Stimulated activated naive CD8-positive, alpha-beta T cell treated with anti-CD3 and anti-CD28 coated beads, Interleukin-15, Interleukin-2, amounts not matched to agents 100 ng/mL and 50 ng/mL, for 24 hours (primary cell): ENCODE results near the gene UPP1.
"Not testable (repeated sequence)": the region's sequence is repeated elsewhere in the genome, so short reads cannot be mapped to it uniquely, and the experiment has no call there.

Experiments
- H3K27ac Mint-ChIP-seq: one replicate; pipeline ENCODE4 v1.8.0; 2021; ENCODE audit warnings: mild to moderate bottlenecking, mixed read lengths
- H3K27me3 Mint-ChIP-seq: one replicate; pipeline ENCODE4 v1.8.0; 2021; ENCODE audit warnings: mixed read lengths
- H3K36me3 Mint-ChIP-seq: one replicate; pipeline ENCODE4 v1.8.0; 2021; ENCODE audit warnings: low read depth, mixed read lengths
- H3K4me1 Mint-ChIP-seq: one replicate; pipeline ENCODE4 v1.8.0; 2021; ENCODE audit warnings: low read depth, mixed read lengths
- H3K4me3 Mint-ChIP-seq: one replicate; pipeline ENCODE4 v1.8.0; 2021; ENCODE audit warnings: mild to moderate bottlenecking, mixed read lengths
- H3K9me3 Mint-ChIP-seq: one replicate; pipeline ENCODE4 v1.8.0; 2021; ENCODE audit warnings: mixed read lengths

UPP1 gene

GRCh38 chr7:48112401-48113165 is 23.5 kb downstream of the UPP1 start:
- Mint-ChIP-seq H3K4me1 (peaks cover 10% of the 10 kb centered on the region), H3K36me3 (peaks cover 14% of the 10 kb centered on the region), H3K9me3 (no peaks in the 10 kb centered on the region), H3K27ac (no peak overlapping the region), H3K27me3 (no peaks in the 10 kb centered on the region), H3K4me3 (no peak overlapping the region)

DNA sequence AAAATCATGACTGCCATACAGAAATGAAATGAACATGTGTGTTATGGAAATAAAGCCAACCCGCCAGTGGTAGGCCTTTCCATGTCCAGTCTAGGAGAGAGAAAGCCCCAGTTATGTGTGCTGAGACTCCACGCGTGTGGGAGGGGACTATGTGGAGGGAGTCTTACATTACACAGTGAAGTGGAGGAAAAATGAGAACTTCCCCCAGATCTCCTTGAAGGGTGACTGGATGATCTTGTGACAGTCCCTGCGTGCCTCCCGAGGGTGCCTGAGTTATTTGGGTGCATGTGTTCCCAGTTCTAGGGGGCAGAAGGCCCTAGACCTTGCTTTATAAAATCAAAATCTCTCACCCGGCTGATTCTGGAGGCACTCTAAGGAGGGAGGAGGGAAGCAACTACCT is 24.2 kb downstream of the UPP1 start:
- no peaks in the 10 kb centered on the region for H3K9me3 Mint-ChIP-seq
- H3K36me3 Mint-ChIP-seq: peaks cover 9% of the 10 kb centered on the region
- H3K27me3 Mint-ChIP-seq: no peaks in the 10 kb centered on the region
- peaks cover 10% of the 10 kb centered on the region for H3K4me1 Mint-ChIP-seq
- no peak overlapping the region for H3K27ac Mint-ChIP-seq
- H3K4me3 Mint-ChIP-seq: no peak overlapping the region

GRCh38 chr7:48114115-48114514 is 25.1 kb downstream of the UPP1 start:
- Mint-ChIP-seq H3K27ac (no peak overlapping the region), H3K9me3 (no peaks in the 10 kb centered on the region), H3K4me3 (no peak overlapping the region), H3K4me1 (peaks cover 10% of the 10 kb centered on the region), H3K36me3 (peaks cover 6% of the 10 kb centered on the region), H3K27me3 (no peaks in the 10 kb centered on the region)

DNA sequence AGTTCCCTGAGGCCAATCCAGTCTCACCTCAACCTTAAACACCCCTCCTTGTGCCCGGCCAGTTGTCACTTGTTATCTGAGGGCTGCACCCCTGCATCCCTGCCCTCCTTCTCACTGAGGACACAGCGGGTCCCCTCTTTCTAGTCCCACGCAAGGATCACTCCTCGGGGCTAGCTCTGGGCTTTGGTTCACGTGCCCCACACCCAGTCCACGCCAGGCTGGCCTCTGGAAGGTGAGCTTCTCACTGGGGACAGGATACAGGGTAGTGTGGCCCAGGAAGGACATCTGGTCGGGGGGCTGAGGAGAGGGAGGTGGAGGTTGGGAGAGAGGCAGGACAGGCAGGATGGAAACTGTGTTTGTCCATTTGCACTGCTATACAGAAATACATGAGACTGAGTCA is 25.5 kb downstream of the UPP1 start:
- H3K9me3 Mint-ChIP-seq: no peaks in the 10 kb centered on the region
- no peak overlapping the region for H3K4me3 Mint-ChIP-seq
- peaks cover 3% of the 10 kb centered on the region for H3K36me3 Mint-ChIP-seq
- no peak overlapping the region for H3K27ac Mint-ChIP-seq
- H3K4me1 Mint-ChIP-seq: peaks cover 10% of the 10 kb centered on the region
- no peaks in the 10 kb centered on the region for H3K27me3 Mint-ChIP-seq

- Mint-ChIP-seq H3K27me3 (no peaks in the 10 kb centered on the region), H3K36me3 (no peaks in the 10 kb centered on the region), H3K4me1 (no peaks in the 10 kb centered on the region), H3K27ac (no peak overlapping the region), H3K9me3 (no peaks in the 10 kb centered on the region), H3K4me3 (no peak overlapping the region)
Measured at GRCh38 chr7:48116043-48116442, 27.0 kb downstream of the UPP1 start.

GRCh38 chr7:48118041-48118440 is 29.0 kb downstream of the UPP1 start:
- Mint-ChIP-seq H3K4me3 (no peak overlapping the region), H3K4me1 (no peaks in the 10 kb centered on the region), H3K36me3 (no peaks in the 10 kb centered on the region), H3K27ac (no peak overlapping the region), H3K9me3 (no peaks in the 10 kb centered on the region), H3K27me3 (no peaks in the 10 kb centered on the region)

GRCh38 chr7:48120536-48120935 is 31.5 kb downstream of the UPP1 start:
- H3K4me3 Mint-ChIP-seq, H3K27ac Mint-ChIP-seq, H3K4me1 Mint-ChIP-seq, H3K36me3 Mint-ChIP-seq, H3K9me3 Mint-ChIP-seq, H3K27me3 Mint-ChIP-seq: not testable (repeated sequence)

- Mint-ChIP-seq H3K4me3 (no peak overlapping the region), H3K4me1 (no peaks in the 10 kb centered on the region), H3K27ac (no peak overlapping the region), H3K36me3 (no peaks in the 10 kb centered on the region), H3K27me3 (peaks cover 26% of the 10 kb centered on the region), H3K9me3 (no peaks in the 10 kb centered on the region)
Measured at GRCh38 chr7:48126037-48126436, 37.0 kb downstream of the UPP1 start.

GRCh38 chr7:48130658-48131108 is 41.6 kb downstream of the UPP1 start:
- Mint-ChIP-seq H3K4me1 (no peaks in the 10 kb centered on the region), H3K4me3 (no peak overlapping the region), H3K36me3 (no peaks in the 10 kb centered on the region), H3K9me3 (no peaks in the 10 kb centered on the region), H3K27ac (no peak overlapping the region), H3K27me3 (peaks cover 27% of the 10 kb centered on the region)

DNA sequence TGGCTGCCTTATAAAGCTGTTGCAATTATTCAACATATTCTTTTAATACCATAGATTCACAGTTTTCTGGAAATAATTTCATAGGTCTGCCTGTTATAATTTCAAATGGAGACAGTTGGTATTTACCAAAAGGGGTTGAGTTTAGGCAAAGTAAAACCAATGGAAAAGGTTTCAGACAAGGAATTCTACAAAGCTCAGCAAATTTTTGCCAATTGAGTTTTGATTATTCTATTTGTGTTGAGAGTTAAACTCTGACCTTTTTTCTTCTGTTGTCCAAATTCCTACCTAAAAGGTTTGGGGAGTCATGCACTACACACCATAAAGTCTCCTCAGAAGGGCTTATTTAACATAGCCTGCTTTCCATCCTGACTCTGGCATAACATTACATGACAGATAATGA is 43.7 kb downstream of the UPP1 start:
- H3K4me3 Mint-ChIP-seq: no peak overlapping the region
- peaks cover 4% of the 10 kb centered on the region for H3K9me3 Mint-ChIP-seq
- H3K27ac Mint-ChIP-seq: no peak overlapping the region
- H3K4me1 Mint-ChIP-seq: no peaks in the 10 kb centered on the region
- no peaks in the 10 kb centered on the region for H3K36me3 Mint-ChIP-seq
- H3K27me3 Mint-ChIP-seq: peaks cover 21% of the 10 kb centered on the region

DNA sequence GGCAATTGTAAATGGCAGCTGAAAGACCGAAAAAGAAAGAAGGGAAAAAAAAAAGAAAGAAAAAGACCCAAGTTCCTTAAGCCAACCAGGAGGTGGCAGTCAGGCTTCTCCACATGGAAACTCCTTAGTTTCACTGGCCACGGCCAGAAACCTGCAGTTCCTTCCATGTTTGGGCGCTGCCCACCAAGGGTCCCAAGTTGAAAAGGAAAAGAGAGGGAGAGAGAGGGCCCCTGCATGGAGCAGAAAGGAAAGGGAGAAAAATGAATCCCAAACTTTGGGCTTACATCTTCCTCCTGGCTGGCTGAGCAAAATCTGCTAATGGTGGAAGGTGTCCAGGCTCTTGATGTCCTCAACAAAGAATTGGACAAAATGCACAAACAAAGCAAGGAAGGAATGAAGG is 50.4 kb downstream of the UPP1 start:
- no peak overlapping the region for H3K27ac Mint-ChIP-seq
- peaks cover 4% of the 10 kb centered on the region for H3K9me3 Mint-ChIP-seq
- H3K27me3 Mint-ChIP-seq: peaks cover 3% of the 10 kb centered on the region
- H3K36me3 Mint-ChIP-seq: no peaks in the 10 kb centered on the region
- no peak overlapping the region for H3K4me3 Mint-ChIP-seq
- H3K4me1 Mint-ChIP-seq: peaks cover 7% of the 10 kb centered on the region

GRCh38 chr7:48140001-48140681 is 51.1 kb downstream of the UPP1 start:
- H3K36me3 Mint-ChIP-seq: no peaks in the 10 kb centered on the region
- H3K9me3 Mint-ChIP-seq: peaks cover 4% of the 10 kb centered on the region
- no peak overlapping the region for H3K27ac Mint-ChIP-seq
- peaks cover 3% of the 10 kb centered on the region for H3K27me3 Mint-ChIP-seq
- H3K4me3 Mint-ChIP-seq: no peak overlapping the region
- peaks cover 7% of the 10 kb centered on the region for H3K4me1 Mint-ChIP-seq

GRCh38 chr7:48141521-48141920 is 52.5 kb downstream of the UPP1 start:
- Mint-ChIP-seq H3K27me3 (peaks cover 3% of the 10 kb centered on the region), H3K4me1 (peaks cover 7% of the 10 kb centered on the region), H3K27ac (no peak overlapping the region), H3K4me3 (no peak overlapping the region), H3K36me3 (no peaks in the 10 kb centered on the region), H3K9me3 (peaks cover under 1% of the 10 kb centered on the region)

DNA sequence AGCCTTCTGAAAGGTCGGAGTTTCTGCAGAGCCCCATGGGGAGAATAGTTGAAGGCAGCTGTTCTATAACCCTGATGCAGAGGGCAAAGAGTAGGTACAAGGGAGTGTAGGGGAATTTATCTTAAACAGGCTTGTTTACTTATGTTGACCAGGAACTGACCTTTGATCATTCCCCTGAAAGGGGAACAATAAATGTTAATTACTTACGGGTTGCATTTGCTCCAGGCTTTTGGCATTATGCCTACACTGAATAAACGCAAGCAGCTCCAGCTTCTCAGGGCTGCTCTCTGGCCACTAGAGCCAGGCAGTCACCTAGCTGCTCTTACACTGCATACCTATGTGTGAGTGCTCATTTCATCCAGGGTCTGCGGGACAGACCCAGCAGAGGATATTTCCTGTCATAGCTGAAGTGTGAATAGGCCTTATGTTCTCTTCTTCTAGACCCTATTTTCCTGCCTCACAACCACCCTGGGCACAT is 55.3 kb downstream of the UPP1 start:
- Mint-ChIP-seq H3K36me3 (no peaks in the 10 kb centered on the region), H3K9me3 (no peaks in the 10 kb centered on the region), H3K27me3 (peaks cover 12% of the 10 kb centered on the region), H3K4me3 (no peak overlapping the region), H3K4me1 (peaks cover 7% of the 10 kb centered on the region), H3K27ac (no peak overlapping the region)

- no peaks in the 10 kb centered on the region for H3K4me1 Mint-ChIP-seq
- H3K9me3 Mint-ChIP-seq: no peaks in the 10 kb centered on the region
- peaks cover 12% of the 10 kb centered on the region for H3K27me3 Mint-ChIP-seq
- H3K27ac Mint-ChIP-seq: no peak overlapping the region
- H3K4me3 Mint-ChIP-seq: no peak overlapping the region
- H3K36me3 Mint-ChIP-seq: no peaks in the 10 kb centered on the region
Measured at GRCh38 chr7:48147078-48147591, 58.1 kb downstream of the UPP1 start.
